ENCODE data around the gene SNX9.

Gene SNX9

DNA sequence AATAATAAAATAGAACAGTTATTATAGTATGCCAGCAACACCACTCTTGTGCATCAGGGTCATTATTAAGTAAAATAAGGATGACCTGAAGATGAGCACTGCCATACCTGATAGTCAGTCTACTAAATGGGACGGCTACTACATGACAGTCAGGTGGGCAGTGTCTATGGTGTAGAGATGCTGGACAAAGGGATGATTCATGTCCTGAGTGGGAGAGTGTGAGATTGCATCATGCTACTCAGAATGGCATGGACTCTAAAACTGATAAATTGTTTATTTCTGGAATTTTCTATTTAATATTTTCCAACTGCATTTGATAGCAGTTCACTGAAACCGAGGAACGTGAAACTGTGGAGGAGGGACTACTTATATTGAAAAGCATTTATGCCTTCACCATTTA is 38.8 kb downstream of the SNX9 start:
- no peak overlapping the region for H2BK5ac ChIP-seq (ENCODE audit: low read length)
- H2BK12ac ChIP-seq (ENCODE audit: low read length): no peak overlapping the region
- H2BK15ac ChIP-seq (ENCODE audit: low read length): no peak overlapping the region
- H3K18ac ChIP-seq (ENCODE audit: low read length): no peak overlapping the region
- H2BK120ac ChIP-seq (ENCODE audit: low read depth, low read length): no peak overlapping the region
- no peaks in the 10 kb centered on the region for H3K9me3 ChIP-seq (replicated peaks in 1 of 2; ENCODE audit: control insufficient read depth in 2 of 2, insufficient read depth in 1 of 2, low read depth in 1 of 2, low read length in 2 of 2)
- no peak overlapping the region for H3K27ac ChIP-seq (replicated peaks; ENCODE audit: low read length)
- H3K27me3 ChIP-seq (ENCODE audit: control insufficient read depth in 3 of 3, insufficient read depth in 3 of 3, low read depth in 1 of 3, low read length in 3 of 3): no peaks in the 10 kb centered on the region
- DNase-seq (ENCODE audit: low spot score): no peak
- no peak overlapping the region for H3K14ac ChIP-seq (ENCODE audit: low read length)
- peaks cover 2% of the 10 kb centered on the region for H3K79me1 ChIP-seq (ENCODE audit: low read depth, low read length)
- H2AK5ac ChIP-seq (ENCODE audit: low read depth, low read length): no peak overlapping the region
- H2AFZ ChIP-seq (ENCODE audit: low read length): no peak overlapping the region
- H3K23ac ChIP-seq (ENCODE audit: low read depth, low read length, poor library complexity): no peak overlapping the region
- no peak overlapping the region for H3K4me2 ChIP-seq (ENCODE audit: insufficient read depth, low read length, poor library complexity, severe bottlenecking)
- no peak overlapping the region for H3K9ac ChIP-seq (ENCODE audit: low read depth, low read length, poor library complexity)
- H4K8ac ChIP-seq (ENCODE audit: low read depth, low read length): no peak overlapping the region
- no peaks in the 10 kb centered on the region for H3K4me1 ChIP-seq (ENCODE audit: control insufficient read depth in 2 of 2, insufficient read depth in 1 of 2, low read depth in 1 of 2, low read length in 2 of 2)
- H3K4ac ChIP-seq (ENCODE audit: low read length): no peak overlapping the region
- H3K4me3 ChIP-seq (ENCODE audit: low read length in 2 of 2): no peak overlapping the region
- no CpG with 5 or more reads among the region's 3 CpGs for WGBS, 2 donors (ENCODE audit: extremely low coverage in 2 of 2, insufficient read length in 2 of 2, insufficient replicate concordance in 1 of 2)
- H4K91ac ChIP-seq (ENCODE audit: low read depth, low read length, poor library complexity): no peak overlapping the region
- peaks cover 0 to 3% of the 10 kb centered on the region in 2 donors for H3K36me3 ChIP-seq (replicated peaks in 1 of 2; ENCODE audit: control insufficient read depth in 2 of 2, insufficient read depth in 2 of 2, low read length in 2 of 2)

DNA sequence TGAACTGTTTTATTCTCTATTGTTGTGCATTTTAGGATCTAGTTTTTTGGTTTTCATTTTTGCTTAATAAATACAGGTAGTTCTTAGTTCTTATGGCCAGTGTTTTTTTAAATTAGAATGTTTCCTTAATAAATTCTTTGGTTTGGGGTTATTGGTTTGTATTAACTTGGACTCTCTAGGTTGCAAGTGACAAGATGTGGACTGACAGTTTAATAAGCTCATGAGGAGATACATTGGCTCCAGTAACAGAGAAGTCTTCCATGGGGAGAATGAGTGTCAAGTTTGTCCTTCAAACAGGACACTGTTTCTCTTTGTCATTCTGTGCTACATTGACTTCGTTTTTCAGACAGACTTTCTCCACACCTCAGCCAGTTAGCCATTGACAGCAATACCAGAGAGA is 39.7 kb downstream of the SNX9 start:
- no peaks in the 10 kb centered on the region for H3K27me3 ChIP-seq (ENCODE audit: control insufficient read depth in 3 of 3, insufficient read depth in 3 of 3, low read depth in 1 of 3, low read length in 3 of 3)
- no peaks in the 10 kb centered on the region for H3K9me3 ChIP-seq (replicated peaks in 1 of 2; ENCODE audit: control insufficient read depth in 2 of 2, insufficient read depth in 1 of 2, low read depth in 1 of 2, low read length in 2 of 2)
- WGBS, 2 donors (ENCODE audit: extremely low coverage in 2 of 2, insufficient read length in 2 of 2, insufficient replicate concordance in 1 of 2): no CpG with 5 or more reads among the region's 1 CpG
- H3K4me2 ChIP-seq (ENCODE audit: insufficient read depth, low read length, poor library complexity, severe bottlenecking): no peak overlapping the region
- H2AK5ac ChIP-seq (ENCODE audit: low read depth, low read length): no peak overlapping the region
- H3K9ac ChIP-seq (ENCODE audit: low read depth, low read length, poor library complexity): no peak overlapping the region
- H3K4me3 ChIP-seq (ENCODE audit: low read length in 2 of 2): no peak overlapping the region
- no peak overlapping the region for H3K23ac ChIP-seq (ENCODE audit: low read depth, low read length, poor library complexity)
- no peak overlapping the region for H2BK5ac ChIP-seq (ENCODE audit: low read length)
- no peak for DNase-seq (ENCODE audit: low spot score)
- no peak overlapping the region for H2BK12ac ChIP-seq (ENCODE audit: low read length)
- peaks cover 0 to 3% of the 10 kb centered on the region in 2 donors for H3K36me3 ChIP-seq (replicated peaks in 1 of 2; ENCODE audit: control insufficient read depth in 2 of 2, insufficient read depth in 2 of 2, low read length in 2 of 2)
- no peak overlapping the region for H3K18ac ChIP-seq (ENCODE audit: low read length)
- H4K91ac ChIP-seq (ENCODE audit: low read depth, low read length, poor library complexity): no peak overlapping the region
- no peak overlapping the region for H2BK15ac ChIP-seq (ENCODE audit: low read length)
- H3K4ac ChIP-seq (ENCODE audit: low read length): no peak overlapping the region
- no peaks in the 10 kb centered on the region for H3K4me1 ChIP-seq (ENCODE audit: control insufficient read depth in 2 of 2, insufficient read depth in 1 of 2, low read depth in 1 of 2, low read length in 2 of 2)
- H3K14ac ChIP-seq (ENCODE audit: low read length): no peak overlapping the region
- H2AFZ ChIP-seq (ENCODE audit: low read length): no peak overlapping the region
- no peak overlapping the region for H3K27ac ChIP-seq (replicated peaks; ENCODE audit: low read length)
- H4K8ac ChIP-seq (ENCODE audit: low read depth, low read length): no peak overlapping the region
- no peak overlapping the region for H2BK120ac ChIP-seq (ENCODE audit: low read depth, low read length)
- H3K79me1 ChIP-seq (ENCODE audit: low read depth, low read length): peaks cover 2% of the 10 kb centered on the region

DNA sequence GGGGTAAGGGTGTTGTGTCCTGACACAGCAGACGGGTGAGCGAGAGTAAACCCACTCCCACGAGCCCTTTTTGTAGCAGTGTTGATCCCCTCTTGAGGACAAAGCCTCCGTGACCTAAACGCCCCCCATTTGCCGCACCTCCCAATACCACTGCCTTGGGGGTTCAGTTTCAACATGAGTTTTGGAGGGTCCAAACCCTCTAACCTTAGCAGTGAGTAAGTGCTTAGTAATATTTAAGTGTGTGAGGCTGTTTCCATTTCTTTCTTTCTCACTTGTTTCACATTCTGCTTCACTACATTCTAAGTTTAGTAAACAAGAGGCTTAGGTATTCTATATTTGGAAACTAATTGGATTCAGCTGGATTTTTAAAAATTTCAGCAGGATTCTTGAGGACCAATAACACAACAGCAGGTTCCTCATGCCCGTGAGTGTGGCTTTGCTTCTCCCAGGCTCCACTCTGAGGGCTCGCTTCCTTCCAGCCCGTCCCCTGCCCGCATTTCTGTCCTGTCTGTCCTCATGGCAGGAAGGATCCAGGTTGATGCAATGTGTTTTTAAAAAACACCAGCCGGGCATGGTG is 41.2 kb downstream of the SNX9 start:
- H3K9me3 ChIP-seq (replicated peaks in 1 of 2; ENCODE audit: control insufficient read depth in 2 of 2, insufficient read depth in 1 of 2, low read depth in 1 of 2, low read length in 2 of 2): no peaks in the 10 kb centered on the region
- no peak overlapping the region for H4K91ac ChIP-seq (ENCODE audit: low read depth, low read length, poor library complexity)
- H2AFZ ChIP-seq (ENCODE audit: low read length): no peak overlapping the region
- no peak overlapping the region for H3K18ac ChIP-seq (ENCODE audit: low read length)
- no peak overlapping the region for H3K4me2 ChIP-seq (ENCODE audit: insufficient read depth, low read length, poor library complexity, severe bottlenecking)
- H3K27ac ChIP-seq (replicated peaks; ENCODE audit: low read length): no peak overlapping the region
- no peak for DNase-seq (ENCODE audit: low spot score)
- H2AK5ac ChIP-seq (ENCODE audit: low read depth, low read length): no peak overlapping the region
- no peak overlapping the region for H3K14ac ChIP-seq (ENCODE audit: low read length)
- no peaks in the 10 kb centered on the region for H3K4me1 ChIP-seq (ENCODE audit: control insufficient read depth in 2 of 2, insufficient read depth in 1 of 2, low read depth in 1 of 2, low read length in 2 of 2)
- no peak overlapping the region for H3K4ac ChIP-seq (ENCODE audit: low read length)
- no peak overlapping the region for H2BK15ac ChIP-seq (ENCODE audit: low read length)
- no peaks in the 10 kb centered on the region for H3K27me3 ChIP-seq (ENCODE audit: control insufficient read depth in 3 of 3, insufficient read depth in 3 of 3, low read depth in 1 of 3, low read length in 3 of 3)
- no CpG with 5 or more reads among the region's 11 CpGs for WGBS, 2 donors (ENCODE audit: extremely low coverage in 2 of 2, insufficient read length in 2 of 2, insufficient replicate concordance in 1 of 2)
- H3K4me3 ChIP-seq (ENCODE audit: low read length in 2 of 2): no peak overlapping the region
- H3K23ac ChIP-seq (ENCODE audit: low read depth, low read length, poor library complexity): no peak overlapping the region
- no peak overlapping the region for H3K9ac ChIP-seq (ENCODE audit: low read depth, low read length, poor library complexity)
- peaks cover 3 to 4% of the 10 kb centered on the region in 2 donors for H3K36me3 ChIP-seq (replicated peaks in 1 of 2; ENCODE audit: control insufficient read depth in 2 of 2, insufficient read depth in 2 of 2, low read length in 2 of 2)
- no peak overlapping the region for H4K8ac ChIP-seq (ENCODE audit: low read depth, low read length)
- H2BK12ac ChIP-seq (ENCODE audit: low read length): no peak overlapping the region
- H3K79me1 ChIP-seq (ENCODE audit: low read depth, low read length): peaks cover 2% of the 10 kb centered on the region
- H2BK5ac ChIP-seq (ENCODE audit: low read length): no peak overlapping the region
- no peak overlapping the region for H2BK120ac ChIP-seq (ENCODE audit: low read depth, low read length)

DNA sequence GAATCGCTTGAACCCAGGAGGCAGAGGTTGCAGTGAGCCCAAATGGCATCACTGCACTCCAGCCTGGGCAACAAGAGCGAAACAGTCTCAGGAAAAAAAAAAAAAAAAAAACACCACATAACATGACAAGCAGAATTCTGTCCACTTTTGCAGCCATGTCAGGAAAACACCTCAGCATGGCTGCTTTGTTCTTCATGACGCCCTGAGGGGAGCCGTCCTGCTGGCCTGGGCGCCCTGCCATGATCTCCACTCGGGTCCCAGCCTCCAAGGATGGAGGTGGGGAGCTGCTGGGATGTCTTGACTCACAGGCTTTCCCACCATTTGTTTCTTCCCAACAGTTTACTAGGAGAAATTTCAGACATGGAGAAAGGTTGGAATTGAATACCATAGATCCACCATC is 42.2 kb downstream of the SNX9 start:
- H2BK15ac ChIP-seq (ENCODE audit: low read length): no peak overlapping the region
- H3K9me3 ChIP-seq (replicated peaks in 1 of 2; ENCODE audit: control insufficient read depth in 2 of 2, insufficient read depth in 1 of 2, low read depth in 1 of 2, low read length in 2 of 2): peaks cover 0 to 4% of the 10 kb centered on the region in 2 donors
- no peak overlapping the region for H2AK5ac ChIP-seq (ENCODE audit: low read depth, low read length)
- no peak overlapping the region for H3K18ac ChIP-seq (ENCODE audit: low read length)
- no peak overlapping the region for H3K4ac ChIP-seq (ENCODE audit: low read length)
- H3K23ac ChIP-seq (ENCODE audit: low read depth, low read length, poor library complexity): no peak overlapping the region
- no peak overlapping the region for H3K4me2 ChIP-seq (ENCODE audit: insufficient read depth, low read length, poor library complexity, severe bottlenecking)
- H4K8ac ChIP-seq (ENCODE audit: low read depth, low read length): no peak overlapping the region
- H3K4me3 ChIP-seq (ENCODE audit: low read length in 2 of 2): no peak overlapping the region
- peaks cover 3% of the 10 kb centered on the region for H3K79me1 ChIP-seq (ENCODE audit: low read depth, low read length)
- H3K9ac ChIP-seq (ENCODE audit: low read depth, low read length, poor library complexity): no peak overlapping the region
- H2AFZ ChIP-seq (ENCODE audit: low read length): no peak overlapping the region
- H3K36me3 ChIP-seq (replicated peaks in 1 of 2; ENCODE audit: control insufficient read depth in 2 of 2, insufficient read depth in 2 of 2, low read length in 2 of 2): peaks cover 12 to 13% of the 10 kb centered on the region in 2 donors
- H2BK12ac ChIP-seq (ENCODE audit: low read length): no peak overlapping the region
- H3K27ac ChIP-seq (replicated peaks; ENCODE audit: low read length): no peak overlapping the region
- no peak overlapping the region for H4K91ac ChIP-seq (ENCODE audit: low read depth, low read length, poor library complexity)
- H3K14ac ChIP-seq (ENCODE audit: low read length): no peak overlapping the region
- H2BK120ac ChIP-seq (ENCODE audit: low read depth, low read length): no peak overlapping the region
- no peak for DNase-seq (ENCODE audit: low spot score)
- H3K4me1 ChIP-seq (ENCODE audit: control insufficient read depth in 2 of 2, insufficient read depth in 1 of 2, low read depth in 1 of 2, low read length in 2 of 2): no peaks in the 10 kb centered on the region
- H2BK5ac ChIP-seq (ENCODE audit: low read length): no peak overlapping the region
- no CpG with 5 or more reads among the region's 6 CpGs for WGBS, 2 donors (ENCODE audit: extremely low coverage in 2 of 2, insufficient read length in 2 of 2, insufficient replicate concordance in 1 of 2)
- H3K27me3 ChIP-seq (ENCODE audit: control insufficient read depth in 3 of 3, insufficient read depth in 3 of 3, low read depth in 1 of 3, low read length in 3 of 3): no peaks in the 10 kb centered on the region

Measured in neuronal stem cell (in vitro differentiated cells).